Erythroblast (primary cell): ENCODE measurements around the gene ZNF438.

Experiments
- GATA1 ChIP-seq: IDR thresholded peaks from 2 replicates; pipeline ENCODE4 v1.6.1; 2011; ENCODE audit warnings: low read depth, mild to moderate bottlenecking, control low read depth, low read length, moderate library complexity
- POLR2A ChIP-seq: IDR thresholded peaks from 2 replicates; pipeline ENCODE4 v1.6.1; 2011; ENCODE audit warnings: mild to moderate bottlenecking, low read length

GRCh38 chr10:31011665-31012022 is 20.0 kb downstream of the ZNF438 start:
- TF ChIP-seq POLR2A (no peak), GATA1 (no peak)
